Esophagus mucosa (tissue), 1 donor: ENCODE results near the gene ZMYM2. TPM values are rescaled to one million over a fixed set of nuclear protein-coding genes. Genes with fewer than 3 reads are reported as not detected.

Source experiments
- ATAC-seq: fragments of 200-7000 bp; cut with Tn5 transposase; one replicate; pipeline ENCODE4 v1.9.1; 2020
- total RNA-seq: library from RNA; stranded (reverse); gene quantifications from one replicate; pipeline ENCODE4 v1.2.4, GENCODE V29; 2023
- donor health status: DM: yes; HTN: yes; CAD: no.

Gene ZMYM2
- total RNA-seq, 1 donor from 2014 or later = 50.6 TPM

GRCh38 chr13:20049558-20050473 is 91.3 kb downstream of the ZMYM2 start:
- ATAC-seq = no peak

GRCh38 chr13:20051366-20051765 is 92.8 kb downstream of the ZMYM2 start:
- no peak for ATAC-seq

- no peak for ATAC-seq
Measured at GRCh38 chr13:20053016-20053415, 94.5 kb downstream of the ZMYM2 start.

GRCh38 chr13:20053891-20054290 is 95.4 kb downstream of the ZMYM2 start:
- ATAC-seq = no peak

- ATAC-seq = no peak
Measured at GRCh38 chr13:20054586-20054985, 96.1 kb downstream of the ZMYM2 start.

GRCh38 chr13:20057214-20057613 is 98.7 kb downstream of the ZMYM2 start:
- no peak for ATAC-seq

- ATAC-seq = no peak
Measured at GRCh38 chr13:20057963-20058362, 99.4 kb downstream of the ZMYM2 start.

GRCh38 chr13:20058476-20058875 is 99.9 kb downstream of the ZMYM2 start:
- ATAC-seq = peak; percentile 80

GRCh38 chr13:20064128-20064527 is 105.6 kb downstream of the ZMYM2 start:
- no peak for ATAC-seq

GRCh38 chr13:20065516-20065915 is 107.0 kb downstream of the ZMYM2 start:
- ATAC-seq = no peak

- no peak for ATAC-seq
Measured at GRCh38 chr13:20069956-20070355, 111.4 kb downstream of the ZMYM2 start.

GRCh38 chr13:20073775-20074174 is 115.2 kb downstream of the ZMYM2 start:
- no peak for ATAC-seq

GRCh38 chr13:20074966-20075365 is 116.4 kb downstream of the ZMYM2 start:
- ATAC-seq = no peak

GRCh38 chr13:20077086-20077485 is 118.6 kb downstream of the ZMYM2 start:
- ATAC-seq = no peak

- no peak for ATAC-seq
Measured at GRCh38 chr13:20080377-20081164, 122.0 kb downstream of the ZMYM2 start.

GRCh38 chr13:20090349-20090748 is 131.8 kb downstream of the ZMYM2 start:
- peak; percentile 59 for ATAC-seq

- no peak for ATAC-seq
Measured at GRCh38 chr13:20093951-20094350, 135.4 kb downstream of the ZMYM2 start.

GRCh38 chr13:20099319-20099718 is 140.8 kb downstream of the ZMYM2 start:
- no peak for ATAC-seq

- ATAC-seq = peak; percentile 26
Measured at GRCh38 chr13:20101467-20102316, 143.2 kb downstream of the ZMYM2 start.

- ATAC-seq = peak; percentile 66
Measured at GRCh38 chr13:20102525-20103180, 144.1 kb downstream of the ZMYM2 start.

- ATAC-seq = no peak
Measured at GRCh38 chr13:20105161-20105689, 146.7 kb downstream of the ZMYM2 start.

GRCh38 chr13:20106742-20107141 is 148.2 kb downstream of the ZMYM2 start:
- ATAC-seq = no peak
